22Rv1 (cell line): ENCODE data around the gene SLC12A2.

Experiments used
- ZFX ChIP-seq: fragments of 450-650 bp; IDR thresholded peaks from 2 replicates; pipeline ENCODE4 v1.6.1; 2017; ENCODE audit warnings: antibody characterized with exemption, borderline replicate concordance
- TF ChIP-seq, protein P1 (sequence below): fragments of 450-650 bp; IDR thresholded peaks from 2 replicates; pipeline ENCODE4 v1.5.1; 2017; ENCODE audit warnings: mild to moderate bottlenecking

- no peak for TF ChIP-seq ZFX
- TF ChIP-seq, protein P1, sequence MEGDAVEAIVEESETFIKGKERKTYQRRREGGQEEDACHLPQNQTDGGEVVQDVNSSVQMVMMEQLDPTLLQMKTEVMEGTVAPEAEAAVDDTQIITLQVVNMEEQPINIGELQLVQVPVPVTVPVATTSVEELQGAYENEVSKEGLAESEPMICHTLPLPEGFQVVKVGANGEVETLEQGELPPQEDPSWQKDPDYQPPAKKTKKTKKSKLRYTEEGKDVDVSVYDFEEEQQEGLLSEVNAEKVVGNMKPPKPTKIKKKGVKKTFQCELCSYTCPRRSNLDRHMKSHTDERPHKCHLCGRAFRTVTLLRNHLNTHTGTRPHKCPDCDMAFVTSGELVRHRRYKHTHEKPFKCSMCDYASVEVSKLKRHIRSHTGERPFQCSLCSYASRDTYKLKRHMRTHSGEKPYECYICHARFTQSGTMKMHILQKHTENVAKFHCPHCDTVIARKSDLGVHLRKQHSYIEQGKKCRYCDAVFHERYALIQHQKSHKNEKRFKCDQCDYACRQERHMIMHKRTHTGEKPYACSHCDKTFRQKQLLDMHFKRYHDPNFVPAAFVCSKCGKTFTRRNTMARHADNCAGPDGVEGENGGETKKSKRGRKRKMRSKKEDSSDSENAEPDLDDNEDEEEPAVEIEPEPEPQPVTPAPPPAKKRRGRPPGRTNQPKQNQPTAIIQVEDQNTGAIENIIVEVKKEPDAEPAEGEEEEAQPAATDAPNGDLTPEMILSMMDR = no peak
Measured at GRCh38 chr5:128228521-128228920, 145.0 kb downstream of the SLC12A2 start.
